HepG2 (cell line): ENCODE data around the gene C11orf16. TPM values are rescaled to one million over a fixed set of nuclear protein-coding genes. Genes with fewer than 3 reads are reported as not detected.
A peak's percentile ranks its signal among the peaks of the same experiment; 100 is the strongest.

Source experiments
- ATAC-seq: fragments of 200-7000 bp; cut with Tn5 transposase; 3 replicates; pipeline ENCODE4 v1.9.1; 2020; ENCODE audit warnings: mild to moderate bottlenecking, moderate library complexity
- Bru-seq: library from RNA; stranded (reverse); fragments of 400-500 nt; gene quantifications from one replicate; lab custom pipeline; 2021; lab: Mats Ljungman, UMichigan
- BruChase-seq, 2 experiments: library from RNA; stranded (reverse); fragments of 400-500 nt; gene quantifications; one replicate each; lab custom pipeline; 2021; lab: Mats Ljungman, UMichigan
- BruUV-seq: library from RNA; stranded (reverse); fragments of 400-500 nt; replicated peaks from 2 replicates; lab custom pipeline; 2021; lab: Mats Ljungman, UMichigan
- CTCF ChIA-PET: fragments of 300-600 bp; formaldehyde crosslinking; extraction: SDS; loops from one replicate; lab custom pipeline; 2021; ENCODE audit warnings: low total read pairs, inconsistent platforms, low intra/inter-chr PET ratio; lab: Yijun Ruan, JAX
- POLR2A ChIA-PET: fragments of 350-600 bp; sonication (Branson Sonifier 250); formaldehyde crosslinking; loops from one replicate; lab custom pipeline; 2020; ENCODE audit warnings: antibody characterized with exemption, inconsistent platforms; lab: Yijun Ruan, JAX
- DNase-seq: peaks from one replicate; pipeline ENCODE4 v3.0.0-alpha.2; 2015; ENCODE audit warnings: low spot score
- FAIRE-seq: peaks from 3 replicates; lab custom pipeline; 2011; peaks lifted over from hg19 to GRCh38; lab: Jason Lieb, UNC
- H2AFZ ChIP-seq: one replicate; pipeline ENCODE4 v1.6.1; 2011; ENCODE audit warnings: low read length, inconsistent platforms
- H3K27ac ChIP-seq: fragments of 300-600 bp; 3 replicates; pipeline ENCODE4 v1.8.0; 2011; ENCODE audit warnings: mixed run types, mild to moderate bottlenecking, mixed read lengths, low read length, inconsistent platforms; ENCODE audit not compliant: insufficient read depth; ENCODE audit errors: extremely low read length
- H3K27me3 ChIP-seq, 2 experiments: fragments of 200-600 bp in 1 of 2; 2 replicates in 1 of 2; 3 replicates in 1 of 2; pipeline versions ENCODE4 v1.6.0 to v1.8.0; 2011; ENCODE audit warnings: low read length in 2 of 2, mild to moderate bottlenecking in 2 of 2, moderate library complexity in 2 of 2, inconsistent platforms in 1 of 2; ENCODE audit not compliant: insufficient read depth in 2 of 2, control insufficient read depth in 1 of 2
- H3K36me3 ChIP-seq, 2 experiments: fragments of 200-600 bp in 1 of 2; replicated peaks in 1 of 2; 2 replicates in 1 of 2; 3 replicates in 1 of 2; pipeline versions ENCODE4 v1.5.1 to v1.8.0; 2011; ENCODE audit warnings: low read length in 2 of 2, inconsistent platforms in 1 of 2; ENCODE audit not compliant: insufficient read depth in 2 of 2, control insufficient read depth in 1 of 2
- H3K4me1 ChIP-seq: 2 replicates; pipeline ENCODE4 v1.5.1; 2012; ENCODE audit warnings: low read length, inconsistent platforms; ENCODE audit not compliant: insufficient read depth
- H3K4me2 ChIP-seq: 2 replicates; pipeline ENCODE4 v1.6.0; 2011; ENCODE audit warnings: low read depth, low read length, inconsistent platforms
- H3K4me3 ChIP-seq, 3 experiments: fragments of 200-600 bp in 1 of 3; sonication (generic), shearing (Covaris generic) in 1 of 3; replicated peaks in 1 of 3; 2 replicates each; pipeline ENCODE4 v1.5.1; 2011 to 2016; ENCODE audit warnings: low read length in 3 of 3, inconsistent platforms in 2 of 3, low read depth in 2 of 3, mild to moderate bottlenecking in 2 of 3, control low read depth in 1 of 3, mixed read lengths in 1 of 3; ENCODE audit not compliant: insufficient read depth in 1 of 3
- H3K79me2 ChIP-seq: one replicate; pipeline ENCODE4 v1.6.1; 2011; ENCODE audit warnings: low read length, inconsistent platforms; ENCODE audit not compliant: insufficient read depth
- H3K9ac ChIP-seq: 2 replicates; pipeline ENCODE4 v1.6.0; 2011; ENCODE audit warnings: mild to moderate bottlenecking, low read depth, low read length, inconsistent platforms; ENCODE audit not compliant: insufficient read depth
- H3K9me3 ChIP-seq: 2 replicates; pipeline ENCODE4 v1.5.1; 2012; ENCODE audit warnings: mild to moderate bottlenecking, low read length
- H4K20me1 ChIP-seq: 2 replicates; pipeline ENCODE4 v1.6.0; 2011; ENCODE audit warnings: inconsistent platforms, mild to moderate bottlenecking, low read length, moderate library complexity; ENCODE audit not compliant: insufficient read depth
- CSRNP1 ChIP-seq: sonication (generic); formaldehyde crosslinking; IDR thresholded peaks from 2 replicates; pipeline ENCODE4 v1.8.1; 2023; ENCODE audit warnings: mild to moderate bottlenecking, missing genetic modification reagents
- HNF4A ChIP-seq: sonication (generic); formaldehyde crosslinking; IDR thresholded peaks from 2 replicates; pipeline ENCODE4 v1.4.0; 2020; ENCODE audit warnings: missing genetic modification reagents
- MIER3 ChIP-seq: IDR thresholded peaks from 2 replicates; pipeline ENCODE4 v1.6.1; 2016; ENCODE audit warnings: missing compliant biosample characterization, borderline replicate concordance
- MYC ChIP-seq: sonication (generic); formaldehyde crosslinking; IDR thresholded peaks from 2 replicates; pipeline ENCODE4 v1.9.0; 2021; ENCODE audit warnings: missing genetic modification reagents, borderline replicate concordance
- NFIC ChIP-seq: IDR thresholded peaks from 2 replicates; pipeline ENCODE4 v1.6.1; 2012; ENCODE audit warnings: mild to moderate bottlenecking, low read length, inconsistent platforms
- NR2F1 ChIP-seq, 2 experiments: fragments of 450-650 bp in 1 of 2; formaldehyde crosslinking in 1 of 2; IDR thresholded peaks; 2 replicates each; pipeline versions ENCODE4 v1.5.0 to v1.6.1; 2016 to 2020; ENCODE audit warnings: mild to moderate bottlenecking in 1 of 2, missing compliant biosample characterization in 1 of 2, missing genetic modification reagents in 1 of 2, moderate library complexity in 1 of 2
- PATZ1 ChIP-seq: sonication (generic); formaldehyde crosslinking; IDR thresholded peaks from 2 replicates; pipeline ENCODE4 v1.4.0; 2020; ENCODE audit warnings: missing genetic modification reagents
- POLR2AphosphoS2 ChIP-seq: IDR thresholded peaks from 2 replicates; pipeline ENCODE4 v1.6.1; 2011; ENCODE audit warnings: low read depth, low read length, improper control_type of control experiment
- SOX5 ChIP-seq: IDR thresholded peaks from 2 replicates; pipeline ENCODE4 v1.6.1; 2016; ENCODE audit warnings: borderline replicate concordance
- ZNF296 ChIP-seq: sonication (generic); formaldehyde crosslinking; conservative IDR thresholded peaks from 2 replicates; pipeline ENCODE4 v1.5.0; 2020; ENCODE audit warnings: mild to moderate bottlenecking, missing genetic modification reagents
- ZNF614 ChIP-seq: IDR thresholded peaks from 2 replicates; pipeline ENCODE4 v1.6.1; 2018; ENCODE audit warnings: missing biosample characterization, missing genetic modification reagents, inconsistent platforms, borderline replicate concordance
- ZNF652 ChIP-seq: IDR thresholded peaks from 2 replicates; pipeline ENCODE4 v1.6.1; 2016; ENCODE audit warnings: low read depth, borderline replicate concordance
- WGBS: methylation state at CpG from one replicate; pipeline ENCODE4 v1.1.6; 2017; ENCODE audit warnings: low lambda C conversion rate; 5-methylcytosine and 5-hydroxymethylcytosine counted together
- in situ Hi-C: cut with HindIII; loops from 2 replicates; pipeline ENCODE4 v1.10.0; 2017; ENCODE audit warnings: low pct_unique_long_range_greater_than_20kb; ENCODE audit not compliant: extremely low pct_ligation_motif_present
- intact Hi-C: fragments of 100-400 bp; cut with micrococcal nuclease; formaldehyde crosslinking; loops from one replicate; pipeline ENCODE4 v1.10.0; 2022; ENCODE audit not compliant: unreplicated experiment
- long read RNA-seq, 2 experiments: library from RNA in 1 of 2; library from polyadenylated mRNA in 1 of 2; stranded (forward) in 1 of 2; unstranded in 1 of 2; transcript quantifications; one replicate each; pipeline ENCODE4 v2.0.0, GENCODE V29; 2019 to 2022
- polyA minus RNA-seq, 3 experiments: library from RNA; depleted of rRNA, polyadenylated mRNA; stranded (reverse); fragments of >200 nt; gene quantifications; 2 replicates each; pipeline ENCODE4 v1.2.3, GENCODE V29; 2011; ENCODE audit warnings: low replicate concordance in 1 of 3
- polyA plus RNA-seq, 8 experiments: library from polyadenylated mRNA; depleted of rRNA in 3 of 8; stranded (reverse) in 7 of 8; unstranded in 1 of 8; fragments of >200 nt; fragmentation: Illumina TruSeq in 4 of 8; extraction: Trizol in 4 of 8; gene quantifications; 2 replicates each; pipeline versions ENCODE4 v1.2.1 to v1.2.3, GENCODE V29; 2011 to 2016; ENCODE audit warnings: low read depth in 4 of 8, missing spikeins in 1 of 8, mixed read lengths in 1 of 8; ENCODE audit not compliant: insufficient read depth in 1 of 8
- total RNA-seq, 5 experiments: library from RNA; depleted of rRNA; stranded (reverse); fragments of >200 nt; fragmentation: Illumina TruSeq; extraction: Trizol; gene quantifications; 2 replicates each; pipeline ENCODE4 v1.2.3, GENCODE V29; 2016; ENCODE audit warnings: low read depth in 1 of 5

C11orf16 gene, protein sequence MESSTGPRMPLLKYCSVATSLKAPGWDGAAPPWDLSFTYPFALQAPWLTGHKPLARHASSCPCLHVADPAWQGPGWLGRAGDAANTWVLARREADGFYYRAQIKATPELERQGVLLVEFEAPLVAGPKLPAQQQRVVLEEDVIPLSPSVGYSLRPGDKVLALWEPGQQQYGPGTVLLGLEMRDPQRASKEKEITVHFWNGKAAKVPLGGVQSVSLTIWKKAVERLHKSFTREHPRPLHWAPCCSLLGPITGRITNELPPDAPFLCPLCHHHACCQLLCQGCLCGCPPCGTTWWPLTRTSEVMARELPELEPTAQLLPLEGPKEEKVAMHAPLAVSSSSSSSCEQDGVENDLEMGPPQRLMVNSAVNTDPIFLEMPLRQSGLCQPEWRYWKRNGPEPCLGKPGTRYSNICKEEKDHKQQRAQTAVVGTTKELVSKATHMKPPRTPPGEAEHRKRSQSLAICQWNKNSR
- total RNA-seq (2016; rRNA removed; fragmentation: Illumina TruSeq; extraction: Trizol), result not detected in 2 replicates
- not detected in 2 replicates for total RNA-seq (2016; cell fraction: cytosol; rRNA removed; fragmentation: Illumina TruSeq; extraction: Trizol; ENCODE audit: low read depth)
- total RNA-seq (2016; cell fraction: insoluble cytoplasmic fraction; rRNA removed; fragmentation: Illumina TruSeq; extraction: Trizol), result not detected in 2 replicates
- not detected in 2 replicates for total RNA-seq (2016; cell fraction: membrane; rRNA removed; fragmentation: Illumina TruSeq; extraction: Trizol)
- total RNA-seq (2016; cell fraction: nucleus; rRNA removed; fragmentation: Illumina TruSeq; extraction: Trizol), result not detected in 2 replicates
- not detected in 2 replicates for polyA plus RNA-seq (2011; rRNA removed)
- not detected in 2 replicates for polyA plus RNA-seq (2011; cell fraction: cytosol; rRNA removed)
- not detected in 2 replicates for polyA plus RNA-seq (2011; cell fraction: nucleus; rRNA removed)
- polyA plus RNA-seq (2012), result not detected in 2 replicates
- polyA plus RNA-seq (2016; cell fraction: cytosol; fragmentation: Illumina TruSeq; extraction: Trizol; ENCODE audit: low read depth), result not detected in 2 replicates
- polyA plus RNA-seq (2016; cell fraction: insoluble cytoplasmic fraction; fragmentation: Illumina TruSeq; extraction: Trizol; ENCODE audit: low read depth), result not detected in 2 replicates
- not detected in 2 replicates for polyA plus RNA-seq (2016; cell fraction: membrane; fragmentation: Illumina TruSeq; extraction: Trizol; ENCODE audit: low read depth)
- polyA plus RNA-seq (2016; cell fraction: nucleus; fragmentation: Illumina TruSeq; extraction: Trizol; ENCODE audit: insufficient read depth, low read depth), result not detected in 2 replicates
- not detected in 2 replicates for polyA minus RNA-seq (2011; rRNA and poly(A)+ RNA removed; ENCODE audit: low replicate concordance)
- polyA minus RNA-seq (2011; cell fraction: cytosol; rRNA and poly(A)+ RNA removed), result not detected in 2 replicates
- not detected in 2 replicates for polyA minus RNA-seq (2011; cell fraction: nucleus; rRNA and poly(A)+ RNA removed)
- Bru-seq, nascent RNA, result not detected
- BruChase-seq, experiment 1, labeled RNA remaining after a 6-hour chase, result not detected
- BruChase-seq, experiment 2, labeled RNA remaining after a 2-hour chase, result percentile 7 among the genes with signal in this experiment
- long read RNA-seq, experiment 1, result 0 reads
- long read RNA-seq, experiment 2, result 0 reads

DNA sequence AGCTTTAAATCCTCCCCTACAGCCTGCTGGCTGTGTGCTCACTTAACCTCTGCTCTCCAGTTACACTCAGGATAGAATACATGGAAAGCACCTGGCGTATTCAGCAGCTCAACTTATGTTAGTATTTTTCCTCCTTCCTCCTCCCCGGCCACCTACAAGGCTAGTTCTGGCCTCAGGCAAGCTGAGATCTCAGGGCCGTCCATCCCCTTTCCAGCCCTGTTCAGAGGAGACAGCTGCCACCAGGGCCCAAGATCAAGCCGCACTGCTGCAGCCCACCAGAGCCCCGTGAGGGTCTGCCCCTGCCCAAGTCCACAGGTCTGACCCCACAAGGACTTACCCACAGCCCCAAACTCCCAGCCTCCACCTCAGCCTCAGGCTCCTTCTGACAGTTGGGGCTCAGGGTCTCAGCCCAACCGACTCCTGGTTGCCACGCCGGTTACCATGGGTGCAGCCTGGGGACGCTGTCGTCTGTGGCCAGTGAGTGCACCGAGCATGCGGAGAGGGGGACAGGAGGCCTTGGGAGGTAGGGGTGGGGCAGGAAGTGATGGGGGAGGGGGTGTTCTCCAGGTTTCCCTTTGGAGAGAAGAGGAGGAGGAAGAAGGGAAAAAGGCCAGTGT is at the start of gene C11orf16:
Gene C11orf16, minus strand, starts transcription at position 384 of the 617 bp plus-strand sequence. CDS start 639 bp downstream, outside the sequence.
- POLR2A ChIA-PET, result no interaction called here
- FAIRE-seq, result no peak
- 84% methylated on average over 11 of the region's 12 CpGs for WGBS

More for the DNA sequence above, at the start of gene C11orf16:
- no peak within 1 kb of the TSS for H2AFZ ChIP-seq
- no peak within 1 kb of the TSS for H3K4me2 ChIP-seq
- no peaks in the 10 kb centered on the region for H4K20me1 ChIP-seq
- in situ Hi-C loops, result no loop called here
- no peaks in the 10 kb centered on the region for H3K9me3 ChIP-seq
- no peaks in the 10 kb centered on the region for H3K36me3 ChIP-seq
- H3K4me3 ChIP-seq, result no peak within 1 kb of the TSS
- intact Hi-C loops, result no loop called here
- no peak within 1 kb of the TSS for H3K9ac ChIP-seq
- BruUV-seq, result no TSS peak
- no peak within 1 kb of the TSS for H3K27ac ChIP-seq
- no peaks in the 10 kb centered on the region for H3K27me3 ChIP-seq
- CTCF ChIA-PET, result no interaction called here
- no peak; the same call in 2 of the 3 replicates for ATAC-seq
- no peaks in the 10 kb centered on the region for H3K79me2 ChIP-seq
- peaks cover 7% of the 10 kb centered on the region; the same call in 1 of the 2 replicates for H3K4me1 ChIP-seq
- TF ChIP-seq ZNF614 (CRISPR knock-in tag) (no peak), ZNF296 (CRISPR knock-in tag) (no peak), MIER3 (CRISPR knock-in tag) (no peak), CSRNP1 (no peak), NR2F1 (CRISPR knock-in tag; IDR thresholded peaks at IDR 0.05) (no peak), POLR2AphosphoS2 (no peak), ZNF652 (no peak), PATZ1 (no peak), HNF4A (CRISPR knock-in tag) (no peak), SOX5 (CRISPR knock-in tag) (no peak), NFIC (no peak), MYC (CRISPR knock-in tag) (no peak)
- TF ChIP-seq, all 625 proteins: peak for 0
- DNase-seq, result no peak
